HCT116 (cell line): ENCODE results near the gene TMEM191C. TPM values are rescaled to one million over a fixed set of nuclear protein-coding genes. Genes with fewer than 3 reads are reported as not detected.
"Not testable (repeated sequence)": the region's sequence is repeated elsewhere in the genome, so short reads cannot be mapped to it uniquely, and the experiment has no call there.

Experiments used
- ATAC-seq: fragments of 200-7000 bp; cut with Tn5 transposase; 2 replicates; pipeline ENCODE4 v1.9.1; 2020; ENCODE audit warnings: mild to moderate bottlenecking, moderate library complexity
- BruUV-seq: library from RNA; stranded (reverse); fragments of 400-500 nt; replicated peaks from 2 replicates; lab custom pipeline; 2021; lab: Mats Ljungman, UMichigan
- CTCF ChIA-PET: fragments of 300-600 bp; sonication (Branson Sonifier 250); formaldehyde crosslinking; loops from one replicate; lab custom pipeline; 2021; ENCODE audit warnings: antibody characterized with exemption; lab: Charles Lee
- POLR2A ChIA-PET: fragments of 300-600, 350-600 bp; sonication (Branson Sonifier 250); formaldehyde crosslinking; loops from one replicate; lab custom pipeline; 2021; ENCODE audit warnings: antibody characterized with exemption; lab: Charles Lee
- RAD21 ChIA-PET, 2 experiments: fragments of 300-600 bp; sonication (Branson Sonifier 250); formaldehyde crosslinking; loops; one replicate each; lab custom pipeline; 2023; ENCODE audit warnings: low total read pairs in 2 of 2; ENCODE audit not compliant: uncharacterized antibody in 2 of 2, unreplicated experiment in 2 of 2, low non-redundant PET in 1 of 2; lab: Charles Lee
- DNase-seq: peaks from one replicate; pipeline ENCODE4 v3.0.0-alpha.2; 2010; ENCODE audit warnings: low read depth, low spot score
- H2AFZ ChIP-seq: fragments of 200-600 bp; shearing (Covaris generic), sonication (generic); 2 replicates; pipeline ENCODE4 v1.6.1; 2017; ENCODE audit warnings: low read depth, mixed run types, mixed read lengths, antibody characterized with exemption, low read length; ENCODE audit not compliant: poor library complexity, severe bottlenecking
- H3K27ac ChIP-seq: 2 replicates; pipeline ENCODE4 v1.5.1; 2012; ENCODE audit warnings: low read depth, low read length
- H3K27me3 ChIP-seq: fragments of 200-600 bp; sonication (generic); 2 replicates; pipeline ENCODE4 v1.6.1; 2016; ENCODE audit warnings: mixed run types, low read length, mixed read lengths; ENCODE audit not compliant: insufficient read depth
- H3K36me3 ChIP-seq, 2 experiments: fragments of 200-500 bp in 1 of 2; fragments of 200-600 bp in 1 of 2; sonication (Bioruptor generic) in 1 of 2; sonication (generic) in 1 of 2; 2 replicates each; pipeline versions ENCODE4 v1.5.1 to v1.6.1; 2014 to 2016; ENCODE audit warnings: low read length in 2 of 2, inconsistent platforms in 1 of 2, mixed read lengths in 1 of 2, mixed run types in 1 of 2; ENCODE audit not compliant: insufficient read depth in 2 of 2, control insufficient read depth in 1 of 2
- H3K4me1 ChIP-seq, 2 experiments: fragments of 200-600 bp in 1 of 2; sonication (generic) in 1 of 2; 2 replicates each; pipeline versions ENCODE4 v1.5.1 to v1.6.1; 2012 to 2017; ENCODE audit warnings: low read length in 2 of 2, inconsistent platforms in 1 of 2, mild to moderate bottlenecking in 1 of 2, mixed read lengths in 1 of 2, mixed run types in 1 of 2, moderate library complexity in 1 of 2; ENCODE audit not compliant: insufficient read depth in 2 of 2, control insufficient read depth in 1 of 2
- H3K4me2 ChIP-seq: fragments of 200-600 bp; sonication (generic); 2 replicates; pipeline ENCODE4 v1.6.1; 2017; ENCODE audit warnings: mixed run types, low read length, mixed read lengths
- H3K4me3 ChIP-seq, 2 experiments: fragments of 200-600 bp in 1 of 2; sonication (generic) in 1 of 2; replicated peaks in 1 of 2; 2 replicates each; pipeline ENCODE4 v1.5.1; 2011 to 2016; ENCODE audit warnings: low read length in 2 of 2, control low read depth in 1 of 2, low read depth in 1 of 2, mild to moderate bottlenecking in 1 of 2, mixed read lengths in 1 of 2, mixed run types in 1 of 2
- H3K79me2 ChIP-seq: fragments of 200-600 bp; sonication (generic); 2 replicates; pipeline ENCODE4 v1.6.1; 2017; ENCODE audit warnings: mild to moderate bottlenecking, mixed run types, low read length, moderate library complexity, mixed read lengths; ENCODE audit not compliant: insufficient read depth
- H3K9ac ChIP-seq: fragments of 200-600 bp; sonication (generic); 2 replicates; pipeline ENCODE4 v1.6.1; 2016; ENCODE audit warnings: low read length, mixed read lengths
- H3K9me2 ChIP-seq: fragments of 200-600 bp; sonication (generic), shearing (Covaris generic); 2 replicates; pipeline ENCODE4 v1.6.1; 2017; ENCODE audit warnings: mixed run types, mild to moderate bottlenecking, moderate library complexity; ENCODE audit not compliant: insufficient read depth
- H3K9me3 ChIP-seq, 2 experiments: fragments of 200-500 bp in 1 of 2; fragments of 200-600 bp in 1 of 2; sonication (Bioruptor generic) in 1 of 2; sonication (generic) in 1 of 2; 2 replicates each; pipeline ENCODE4 v1.6.1; 2014 to 2017; ENCODE audit warnings: low read length in 2 of 2, mixed read lengths in 2 of 2, inconsistent platforms in 1 of 2, low read depth in 1 of 2, mild to moderate bottlenecking in 1 of 2, mixed run types in 1 of 2, moderate library complexity in 1 of 2; ENCODE audit not compliant: control insufficient read depth in 1 of 2, insufficient read depth in 1 of 2
- H4K20me1 ChIP-seq: fragments of 200-600 bp; sonication (generic), shearing (Covaris generic); 2 replicates; pipeline ENCODE4 v1.6.1; 2017; ENCODE audit warnings: mixed run types, mild to moderate bottlenecking, moderate library complexity; ENCODE audit not compliant: insufficient read depth
- CBX3 ChIP-seq: IDR thresholded peaks from 2 replicates; pipeline ENCODE4 v1.6.1; 2012; ENCODE audit warnings: low read depth
- EGR1 ChIP-seq: IDR thresholded peaks from 2 replicates; pipeline ENCODE4 v1.6.1; 2012; ENCODE audit warnings: low read depth
- EZH2 ChIP-seq: fragments of 200-600 bp; sonication (generic); IDR thresholded peaks from 2 replicates; pipeline ENCODE4 v1.6.1; 2017; ENCODE audit warnings: antibody characterized with exemption, mixed run types
- FOSL1 ChIP-seq: IDR thresholded peaks from 2 replicates; pipeline ENCODE4 v1.6.1; 2012; ENCODE audit warnings: low read depth
- JUND ChIP-seq: IDR thresholded peaks from 2 replicates; pipeline ENCODE4 v1.6.1; 2012
- POLR2A ChIP-seq: IDR thresholded peaks from 2 replicates; pipeline ENCODE4 v1.7.0; 2011; ENCODE audit warnings: borderline replicate concordance; ENCODE audit not compliant: insufficient read depth, insufficient read length; ENCODE audit errors: extremely low read depth
- POLR2AphosphoS5 ChIP-seq: IDR thresholded peaks from 2 replicates; pipeline ENCODE4 v1.6.1; 2011; ENCODE audit warnings: mild to moderate bottlenecking, low read depth, low read length, moderate library complexity
- RAD21 ChIP-seq: IDR thresholded peaks from 2 replicates; pipeline ENCODE4 v1.6.1; 2012; ENCODE audit warnings: low read depth, mild to moderate bottlenecking
- SIN3A ChIP-seq: IDR thresholded peaks from 2 replicates; pipeline ENCODE4 v1.6.1; 2012; ENCODE audit warnings: low read depth
- SP1 ChIP-seq: IDR thresholded peaks from 2 replicates; pipeline ENCODE4 v1.6.1; 2012; ENCODE audit warnings: low read depth
- TCF7L2 ChIP-seq: IDR thresholded peaks from 2 replicates; pipeline ENCODE4 v1.7.0; 2011; ENCODE audit warnings: borderline replicate concordance, inconsistent platforms; ENCODE audit not compliant: insufficient read depth, insufficient read length; ENCODE audit errors: extremely low read depth
- YY1 ChIP-seq: IDR thresholded peaks from 2 replicates; pipeline ENCODE4 v1.6.1; 2011; ENCODE audit warnings: low read length, low read depth, moderate library complexity, mild to moderate bottlenecking; ENCODE audit not compliant: insufficient replicate concordance; ENCODE audit errors: extremely low read depth
- intact Hi-C: fragments of 100-400 bp; cut with micrococcal nuclease; formaldehyde crosslinking; loops from 2 replicates; pipeline ENCODE4 v1.10.0; 2022
- total RNA-seq: library from RNA; stranded (reverse); gene quantifications from one replicate; pipeline ENCODE4 v1.2.1, GENCODE V29; 2021; ENCODE audit not compliant: unreplicated experiment
- TF ChIP-seq, protein P1 (sequence below), 3 experiments: fragments of 200-600 bp in 1 of 3; sonication (generic) in 1 of 3; IDR thresholded peaks in 2 of 3; conservative IDR thresholded peaks in 1 of 3; 2 replicates each; pipeline ENCODE4 v1.5.1; 2012 to 2017; ENCODE audit warnings: low read depth in 2 of 3, low read length in 2 of 3, antibody characterized with exemption in 1 of 3, borderline replicate concordance in 1 of 3, control low read depth in 1 of 3, mild to moderate bottlenecking in 1 of 3, mixed read lengths in 1 of 3, mixed run types in 1 of 3, moderate library complexity in 1 of 3; ENCODE audit not compliant: insufficient read depth in 1 of 3

TMEM191C gene
- total RNA-seq, 1 experiment from 2014 or later = 3.1 TPM

DNA sequence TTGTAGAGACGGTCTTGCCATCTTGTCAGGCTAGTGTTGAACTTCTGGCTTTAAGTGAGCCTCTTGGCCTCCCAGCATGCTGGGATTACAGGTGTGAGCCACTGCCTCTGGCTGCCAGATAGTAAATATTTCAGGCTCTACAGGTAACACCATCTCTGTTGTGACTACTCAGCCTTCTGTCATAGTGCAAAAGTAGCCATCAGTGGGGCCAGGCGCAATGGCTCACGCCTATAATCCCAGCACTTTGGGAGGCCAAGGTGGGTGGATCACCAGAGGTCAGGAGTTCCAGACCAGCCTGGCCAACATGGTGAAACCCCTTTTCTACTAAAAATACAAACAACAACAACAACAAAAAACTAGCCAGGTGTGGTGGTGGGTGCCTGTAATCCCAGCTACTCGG lies 14.5 kb upstream of the TMEM191C start:
- H3K4me3 ChIP-seq, ATAC-seq, RAD21 ChIA-PET, H3K9ac ChIP-seq, H3K4me2 ChIP-seq, H3K27me3 ChIP-seq, H3K36me3 ChIP-seq, H2AFZ ChIP-seq, H3K79me2 ChIP-seq, BruUV-seq, H4K20me1 ChIP-seq, H3K4me1 ChIP-seq, H3K9me3 ChIP-seq, DNase-seq, POLR2A ChIA-PET, H3K9me2 ChIP-seq, H3K27ac ChIP-seq, CTCF ChIA-PET, intact Hi-C loops: not testable (repeated sequence)

DNA sequence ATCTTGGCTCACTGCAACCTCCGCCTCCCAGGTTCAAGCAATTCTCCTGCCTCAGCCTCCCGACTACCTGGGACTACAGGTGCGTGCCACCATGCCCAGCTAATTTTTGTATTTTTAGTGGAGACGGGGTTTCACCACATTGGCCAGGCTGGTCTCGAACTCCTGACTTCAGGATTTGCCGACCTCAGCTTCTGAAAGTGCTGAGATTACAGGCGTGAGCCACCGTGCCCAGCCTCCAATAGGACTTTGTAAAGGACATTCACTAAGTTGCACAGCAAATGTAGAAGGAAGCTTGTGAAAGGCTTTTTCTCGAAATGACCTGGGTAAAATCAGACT lies 12.2 kb upstream of the TMEM191C start:
- H3K27ac ChIP-seq, RAD21 ChIA-PET, H3K4me1 ChIP-seq, ATAC-seq, H3K9me3 ChIP-seq, H3K36me3 ChIP-seq, CTCF ChIA-PET, H3K9me2 ChIP-seq, H4K20me1 ChIP-seq, H3K4me2 ChIP-seq, H3K27me3 ChIP-seq, H2AFZ ChIP-seq, BruUV-seq, POLR2A ChIA-PET, H3K79me2 ChIP-seq, H3K4me3 ChIP-seq, DNase-seq, H3K9ac ChIP-seq, intact Hi-C loops: not testable (repeated sequence)

GRCh38 chr22:21455334-21456089 lies 11.7 kb upstream of the TMEM191C start:
- H3K9me3 ChIP-seq = no peaks in the 10 kb centered on the region
- H2AFZ ChIP-seq = no peak overlapping the region
- intact Hi-C loops = no loop called here
- BruUV-seq = no TSS peak
- no peak overlapping the region for H3K27ac ChIP-seq
- no peaks in the 10 kb centered on the region for H3K27me3 ChIP-seq
- no peaks in the 10 kb centered on the region for H4K20me1 ChIP-seq
- ChIA-PET RAD21 (no interaction called here), CTCF (no interaction called here), POLR2A (no interaction called here)
- no peaks in the 10 kb centered on the region for H3K79me2 ChIP-seq
- H3K4me1 ChIP-seq = no peaks in the 10 kb centered on the region
- no peak overlapping the region for H3K4me2 ChIP-seq
- H3K9ac ChIP-seq = no peak overlapping the region
- no peaks in the 10 kb centered on the region for H3K36me3 ChIP-seq
- TF ChIP-seq EGR1 (no peak), TCF7L2 (no peak), SP1 (no peak), POLR2AphosphoS5 (no peak), FOSL1 (no peak), RAD21 (no peak), CBX3 (no peak), EZH2 (no peak), YY1 (no peak), JUND (no peak), POLR2A (no peak), SIN3A (no peak)
- TF ChIP-seq, protein P1, sequence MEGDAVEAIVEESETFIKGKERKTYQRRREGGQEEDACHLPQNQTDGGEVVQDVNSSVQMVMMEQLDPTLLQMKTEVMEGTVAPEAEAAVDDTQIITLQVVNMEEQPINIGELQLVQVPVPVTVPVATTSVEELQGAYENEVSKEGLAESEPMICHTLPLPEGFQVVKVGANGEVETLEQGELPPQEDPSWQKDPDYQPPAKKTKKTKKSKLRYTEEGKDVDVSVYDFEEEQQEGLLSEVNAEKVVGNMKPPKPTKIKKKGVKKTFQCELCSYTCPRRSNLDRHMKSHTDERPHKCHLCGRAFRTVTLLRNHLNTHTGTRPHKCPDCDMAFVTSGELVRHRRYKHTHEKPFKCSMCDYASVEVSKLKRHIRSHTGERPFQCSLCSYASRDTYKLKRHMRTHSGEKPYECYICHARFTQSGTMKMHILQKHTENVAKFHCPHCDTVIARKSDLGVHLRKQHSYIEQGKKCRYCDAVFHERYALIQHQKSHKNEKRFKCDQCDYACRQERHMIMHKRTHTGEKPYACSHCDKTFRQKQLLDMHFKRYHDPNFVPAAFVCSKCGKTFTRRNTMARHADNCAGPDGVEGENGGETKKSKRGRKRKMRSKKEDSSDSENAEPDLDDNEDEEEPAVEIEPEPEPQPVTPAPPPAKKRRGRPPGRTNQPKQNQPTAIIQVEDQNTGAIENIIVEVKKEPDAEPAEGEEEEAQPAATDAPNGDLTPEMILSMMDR (IDR thresholded peaks at IDR 0.05 in 2 of 3, conservative IDR thresholded peaks at IDR 0.05 in 1 of 3; ENCODE audit: borderline replicate concordance in 1 of 3, insufficient read depth in 1 of 3, low read depth in 2 of 3, low read length in 2 of 3) = no peak
- ATAC-seq (no peak), DNase-seq (no peak)
- H3K4me3 ChIP-seq = no peak overlapping the region
- H3K9me2 ChIP-seq = no peaks in the 10 kb centered on the region
